KMS-11 (cell line): Measurements from ENCODE around the gene LIPH.

Experiments used
- H2AFZ ChIP-seq: fragments of 200-600 bp; sonication (generic); 2 replicates; pipeline ENCODE4 v1.6.1; 2016; ENCODE audit warnings: antibody characterized with exemption, mixed run types, low read depth
- H3K27ac ChIP-seq: fragments of 200-600 bp; sonication (generic); 2 replicates; pipeline ENCODE4 v1.6.1; 2016; ENCODE audit warnings: mild to moderate bottlenecking, mixed run types
- H3K27me3 ChIP-seq: fragments of 200-600 bp; sonication (generic); 2 replicates; pipeline ENCODE4 v1.6.1; 2017; ENCODE audit warnings: mild to moderate bottlenecking, low read depth, mixed run types, moderate library complexity; ENCODE audit not compliant: insufficient read depth
- H3K36me3 ChIP-seq: fragments of 200-600 bp; sonication (generic); 2 replicates; pipeline ENCODE4 v1.6.1; 2017; ENCODE audit warnings: mild to moderate bottlenecking, mixed run types; ENCODE audit not compliant: insufficient read depth
- H3K4me1 ChIP-seq: fragments of 200-600 bp; sonication (generic); 2 replicates; pipeline ENCODE4 v1.6.1; 2016; ENCODE audit warnings: mild to moderate bottlenecking, low read depth, mixed run types; ENCODE audit not compliant: poor library complexity, severe bottlenecking
- H3K4me2 ChIP-seq: fragments of 200-600 bp; sonication (generic); 2 replicates; pipeline ENCODE4 v1.7.0; 2016; ENCODE audit warnings: mild to moderate bottlenecking, mixed run types
- H3K4me3 ChIP-seq: fragments of 200-600 bp; sonication (generic); IDR thresholded peaks from 2 replicates; pipeline ENCODE4 v1.6.1; 2017; ENCODE audit warnings: low read depth, low read length, mixed read lengths; ENCODE audit not compliant: insufficient read depth
- H3K79me2 ChIP-seq: fragments of 200-600 bp; sonication (generic); 2 replicates; pipeline ENCODE4 v1.6.1; 2016; ENCODE audit warnings: low read depth, mixed run types; ENCODE audit not compliant: insufficient read depth
- H3K9ac ChIP-seq: fragments of 200-600 bp; sonication (generic); 2 replicates; pipeline ENCODE4 v1.6.1; 2016; ENCODE audit warnings: mild to moderate bottlenecking, mixed run types
- H4K20me1 ChIP-seq: fragments of 200-600 bp; sonication (generic); 2 replicates; pipeline ENCODE4 v1.6.1; 2016; ENCODE audit warnings: mild to moderate bottlenecking, mixed run types; ENCODE audit not compliant: insufficient read depth
- CTCF ChIP-seq: fragments of 200-600 bp; sonication (generic); conservative IDR thresholded peaks from 2 replicates; pipeline ENCODE4 v1.6.1; 2017; ENCODE audit warnings: low read depth, mild to moderate bottlenecking, antibody characterized with exemption, low read length, moderate library complexity, mixed read lengths

LIPH gene

GRCh38 chr3:185549122-185549521 lies 3.3 kb downstream of the LIPH start:
- Histone ChIP-seq H3K36me3 (no peaks in the 10 kb centered on the region), H3K79me2 (no peaks in the 10 kb centered on the region), H4K20me1 (no peaks in the 10 kb centered on the region), H3K27ac (no peak overlapping the region), H3K27me3 (no peaks in the 10 kb centered on the region), H3K4me3 (no peak overlapping the region), H2AFZ (no peak overlapping the region), H3K4me1 (no peaks in the 10 kb centered on the region), H3K4me2 (no peak overlapping the region), H3K9ac (no peak overlapping the region)
- no peak for TF ChIP-seq CTCF

GRCh38 chr3:185540695-185541094 lies 11.7 kb downstream of the LIPH start:
- Histone ChIP-seq H3K4me3 (no peak overlapping the region), H4K20me1 (no peaks in the 10 kb centered on the region), H3K27ac (no peak overlapping the region), H2AFZ (no peak overlapping the region), H3K9ac (no peak overlapping the region), H3K4me1 (peaks cover 17% of the 10 kb centered on the region), H3K79me2 (no peaks in the 10 kb centered on the region), H3K27me3 (no peaks in the 10 kb centered on the region), H3K4me2 (no peak overlapping the region), H3K36me3 (no peaks in the 10 kb centered on the region)
- no peak for TF ChIP-seq CTCF

- Histone ChIP-seq H3K4me1 (peaks cover 17% of the 10 kb centered on the region), H3K27ac (no peak overlapping the region), H3K4me3 (no peak overlapping the region), H3K4me2 (no peak overlapping the region), H3K9ac (no peak overlapping the region), H3K27me3 (no peaks in the 10 kb centered on the region), H2AFZ (no peak overlapping the region), H3K79me2 (no peaks in the 10 kb centered on the region), H4K20me1 (no peaks in the 10 kb centered on the region), H3K36me3 (no peaks in the 10 kb centered on the region)
- no peak for TF ChIP-seq CTCF
Observed at GRCh38 chr3:185539934-185540333, 12.5 kb downstream of the LIPH start.

GRCh38 chr3:185537369-185537970 lies 14.9 kb downstream of the LIPH start:
- H3K79me2 ChIP-seq = no peaks in the 10 kb centered on the region
- H4K20me1 ChIP-seq = no peaks in the 10 kb centered on the region
- peak overlapping the region; percentile 18; the same call in 1 of the 2 replicates for H3K27ac ChIP-seq
- peaks cover 17% of the 10 kb centered on the region for H3K4me1 ChIP-seq
- H2AFZ ChIP-seq = peak overlapping the region; percentile 74
- H3K27me3 ChIP-seq = no peaks in the 10 kb centered on the region
- no peak overlapping the region for H3K9ac ChIP-seq
- H3K36me3 ChIP-seq = no peaks in the 10 kb centered on the region
- no peak overlapping the region for H3K4me3 ChIP-seq
- TF ChIP-seq CTCF = no peak
- peak overlapping the region; percentile 33; the same call in 1 of the 2 replicates for H3K4me2 ChIP-seq
